Measurements from ENCODE around the gene TNNT3.

- no peak for TF ChIP-seq MYC (IDR thresholded peaks at IDR 0.05; ENCODE audit: borderline replicate concordance, low read length)
- no peak for TF ChIP-seq USF2 (IDR thresholded peaks at IDR 0.05)
- no peak for TF ChIP-seq CEBPB (IDR thresholded peaks at IDR 0.05)
- TF ChIP-seq CTCF (IDR thresholded peaks at IDR 0.05), result no peak
- no peak for TF ChIP-seq MAX (IDR thresholded peaks at IDR 0.05)
- TF ChIP-seq SMC3 (IDR thresholded peaks at IDR 0.05), result no peak
- no peak for TF ChIP-seq SREBF2 (IDR thresholded peaks at IDR 0.05)
- no peak for TF ChIP-seq RNF2 (IDR thresholded peaks at IDR 0.05; ENCODE audit: borderline replicate concordance, low read depth)
- TF ChIP-seq KDM1A (IDR thresholded peaks at IDR 0.05; ENCODE audit: low read depth), result no peak
- no peak for TF ChIP-seq PBX3 (IDR thresholded peaks at IDR 0.05)
- TF ChIP-seq POLR2A (IDR thresholded peaks at IDR 0.05; ENCODE audit: low read length), result no peak
- no peak for TF ChIP-seq MAFK (IDR thresholded peaks at IDR 0.05; ENCODE audit: partially characterized antibody)
- TF ChIP-seq CBX8 (IDR thresholded peaks at IDR 0.05), result no peak
- no peak for TF ChIP-seq NPAS2 (CRISPR knock-in tag; IDR thresholded peaks at IDR 0.05; ENCODE audit: borderline replicate concordance)
Measured at GRCh38 chr11:1912289-1912878, 7.1 kb upstream of the TNNT3 start.
